Tongue (tissue), 2 donors: ENCODE data around the gene BRDT. TPM values are rescaled to one million over a fixed set of nuclear protein-coding genes. Genes with fewer than 3 reads are reported as not detected.

ENCODE experiments used
- DNase-seq: peaks from one replicate; pipeline ENCODE4 v3.0.0-alpha.2; 2015
- total RNA-seq: library from RNA; depleted of rRNA; stranded (reverse); fragments of >200 nt; gene quantifications from one replicate; pipeline ENCODE4 v1.2.3, GENCODE V29; 2014

BRDT gene
- not detected for total RNA-seq

GRCh38 chr1:91949356-91949699, at the start of gene BRDT:
BRDT (plus strand) TSS chr1:91949401; CDS start chr1:91962755, 13,354 bp downstream.
- no peak for DNase-seq

- DNase-seq, result no peak
Measured at GRCh38 chr1:91900562-91900961, 48.6 kb upstream of the BRDT start.

GRCh38 chr1:91901231-91901630, 48.0 kb upstream of the BRDT start:
- no peak for DNase-seq

- no peak for DNase-seq
Measured at GRCh38 chr1:91912266-91912665, 36.9 kb upstream of the BRDT start.

- no peak for DNase-seq
Measured at GRCh38 chr1:91913018-91913417, 36.2 kb upstream of the BRDT start.

- DNase-seq, result no peak
Measured at GRCh38 chr1:91916046-91916445, 33.2 kb upstream of the BRDT start.

- DNase-seq, result no peak
Measured at GRCh38 chr1:91916811-91917460, 32.3 kb upstream of the BRDT start.

GRCh38 chr1:91919962-91920361, 29.2 kb upstream of the BRDT start:
- DNase-seq, result no peak

GRCh38 chr1:91924146-91924545, 25.1 kb upstream of the BRDT start:
- DNase-seq, result no peak

GRCh38 chr1:91925644-91926435, 23.4 kb upstream of the BRDT start:
- DNase-seq, result no peak

GRCh38 chr1:91928026-91928425, 21.2 kb upstream of the BRDT start:
- no peak for DNase-seq

- DNase-seq, result peak; percentile 12
Measured at GRCh38 chr1:91929250-91929649, 20.0 kb upstream of the BRDT start.

- no peak for DNase-seq
Measured at GRCh38 chr1:91937613-91938012, 11.6 kb upstream of the BRDT start.

GRCh38 chr1:91940496-91940895, 8.7 kb upstream of the BRDT start:
- no peak for DNase-seq

- no peak for DNase-seq
Measured at GRCh38 chr1:91944087-91944486, 5.1 kb upstream of the BRDT start.

- no peak for DNase-seq
Measured at GRCh38 chr1:91948097-91948496, 1.1 kb upstream of the BRDT start.

- no peak for DNase-seq
Measured at GRCh38 chr1:91948501-91949355, 473 bp upstream of the BRDT start.

- no peak for DNase-seq
Measured at GRCh38 chr1:91952187-91952586, 3.0 kb downstream of the BRDT start.

GRCh38 chr1:91958926-91959325, 9.7 kb downstream of the BRDT start:
- no peak for DNase-seq

- DNase-seq, result no peak
Measured at GRCh38 chr1:91968334-91968733, 19.1 kb downstream of the BRDT start.

GRCh38 chr1:91979383-91979782, 30.2 kb downstream of the BRDT start:
- DNase-seq, result no peak

GRCh38 chr1:91980663-91981062, 31.5 kb downstream of the BRDT start:
- DNase-seq, result no peak

- no peak for DNase-seq
Measured at GRCh38 chr1:91981996-91982609, 32.9 kb downstream of the BRDT start.
